Lung microvascular endothelial cell (primary cell): ENCODE results near the gene ANKRD44. TPM values are rescaled to one million over a fixed set of nuclear protein-coding genes. Genes with fewer than 3 reads are reported as not detected.
"Not testable (repeated sequence)": the region's sequence is repeated elsewhere in the genome, so short reads cannot be mapped to it uniquely, and the experiment has no call there.

Experiments used
- DNase-seq, 2 donors: peaks; one replicate each; pipeline versions ENCODE4 v3.0.0 to v3.0.0-alpha.2; 2010; ENCODE audit warnings: low read depth in 2 of 2
- total RNA-seq: library from RNA; depleted of rRNA; stranded (reverse); fragments of >200 nt; gene quantifications from 2 replicates; pipeline ENCODE4 v1.2.1, GENCODE V29; 2014

ANKRD44 gene
- total RNA-seq, 1 donor from 2014 or later: 1.6 TPM

DNA sequence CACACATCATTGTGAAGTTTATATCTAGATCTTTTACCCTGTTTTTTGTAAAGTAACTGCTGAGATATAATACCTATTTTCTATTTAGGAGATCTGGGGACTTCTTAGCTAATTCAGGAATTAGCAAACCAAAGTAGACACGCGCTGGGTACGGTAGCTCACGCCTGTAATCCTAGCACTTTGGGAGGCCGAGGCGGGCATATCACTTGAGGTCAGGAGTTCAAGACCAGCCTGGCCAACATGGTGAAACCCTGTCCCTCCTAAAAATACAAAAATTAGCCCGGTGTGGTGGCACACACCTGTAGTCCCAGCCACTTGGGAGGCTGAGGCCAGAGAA, 23.0 kb downstream of the ANKRD44 start:
- not testable (repeated sequence) for DNase-seq

GRCh38 chr2:197286805-197287595, 23.6 kb downstream of the ANKRD44 start:
- DNase-seq: peak in 1 of 2 donors; percentile 80

GRCh38 chr2:197285361-197285760, 25.2 kb downstream of the ANKRD44 start:
- DNase-seq: no peak

DNA sequence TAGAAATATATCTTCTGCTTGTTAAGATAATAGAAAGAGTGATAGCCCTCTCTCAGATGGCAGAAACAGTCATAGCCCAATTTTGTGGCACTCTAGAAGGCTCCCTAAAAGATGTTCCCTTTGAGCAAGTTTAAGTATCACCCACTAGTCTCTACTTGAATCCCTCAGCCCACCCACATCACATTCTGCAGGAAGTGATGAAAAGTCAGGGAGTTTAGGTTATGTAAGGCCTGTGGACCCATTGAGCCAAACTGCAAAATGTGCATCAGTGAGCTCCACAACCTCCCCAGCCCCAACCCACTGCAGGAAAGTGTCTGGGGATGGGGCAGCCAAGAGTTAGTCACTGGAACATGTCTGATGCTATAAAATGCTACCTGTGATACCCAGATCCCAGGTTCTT, 25.6 kb downstream of the ANKRD44 start:
- no peak for DNase-seq

DNA sequence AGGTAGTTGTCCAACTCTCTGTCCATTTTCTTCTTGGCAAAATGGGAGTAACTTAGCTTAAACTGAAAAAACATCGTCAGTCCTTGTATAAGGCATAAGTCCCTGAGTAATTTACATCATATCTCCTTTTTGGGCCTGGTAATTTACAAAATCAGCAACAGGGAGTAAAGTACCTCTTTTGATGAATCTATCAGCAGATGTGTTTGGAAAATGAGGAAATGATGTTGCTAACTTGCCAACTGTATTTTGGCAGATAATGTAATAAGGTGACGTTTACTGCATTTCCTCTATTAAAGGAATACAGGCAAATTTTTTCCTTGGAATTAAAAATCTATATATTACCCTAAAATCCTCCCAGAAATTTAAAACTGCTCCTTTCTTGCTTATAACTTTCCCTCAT, 29.2 kb downstream of the ANKRD44 start:
- DNase-seq: peak; percentile 21 to 51

- no peak for DNase-seq
Measured at GRCh38 chr2:197280015-197280702, 30.4 kb downstream of the ANKRD44 start.

DNA sequence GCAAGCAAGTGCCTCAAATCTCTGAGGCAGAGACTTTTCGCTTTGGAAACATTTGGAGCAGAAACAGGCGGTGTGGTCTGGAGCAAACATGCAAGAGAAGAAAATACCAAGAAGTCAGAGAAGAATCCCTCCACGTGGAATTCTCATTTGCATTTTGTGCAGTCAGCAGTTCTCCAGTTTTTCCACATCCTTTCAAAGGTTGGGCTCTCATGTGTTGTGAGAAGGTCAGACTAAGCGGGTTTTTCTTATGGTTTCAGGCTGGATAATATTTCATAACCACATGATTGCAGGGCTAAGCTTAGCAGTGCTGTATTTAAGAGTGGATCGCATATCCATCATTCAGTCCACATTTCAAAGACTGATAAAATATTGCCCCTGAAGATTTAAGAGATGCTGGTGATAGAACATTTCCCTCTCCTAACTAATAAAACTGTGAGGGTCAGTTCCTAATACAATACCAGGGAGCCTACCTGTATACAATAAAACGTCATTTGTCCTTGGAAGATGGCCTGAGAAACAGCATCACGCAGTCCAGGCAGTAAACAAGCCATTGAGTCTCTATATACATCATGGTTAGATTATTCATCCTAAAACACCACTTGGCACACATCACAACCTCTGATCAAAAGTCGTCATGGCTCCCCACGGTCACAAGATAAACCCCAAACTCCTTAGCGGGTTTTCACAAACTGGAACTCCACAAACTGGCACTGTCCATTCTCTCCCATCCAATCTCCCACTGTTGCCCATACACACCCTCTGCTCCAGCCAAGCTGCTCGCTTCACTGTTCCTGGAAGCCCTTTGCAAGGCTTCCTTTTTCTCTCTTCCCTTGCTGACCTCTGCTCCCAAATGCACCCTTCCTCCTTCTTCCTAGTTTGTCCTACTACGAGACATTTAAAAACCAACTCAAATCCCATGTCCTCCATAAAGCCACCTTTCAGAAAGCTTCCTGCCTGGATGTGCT, 31.5 kb downstream of the ANKRD44 start:
- DNase-seq: no peak

DNA sequence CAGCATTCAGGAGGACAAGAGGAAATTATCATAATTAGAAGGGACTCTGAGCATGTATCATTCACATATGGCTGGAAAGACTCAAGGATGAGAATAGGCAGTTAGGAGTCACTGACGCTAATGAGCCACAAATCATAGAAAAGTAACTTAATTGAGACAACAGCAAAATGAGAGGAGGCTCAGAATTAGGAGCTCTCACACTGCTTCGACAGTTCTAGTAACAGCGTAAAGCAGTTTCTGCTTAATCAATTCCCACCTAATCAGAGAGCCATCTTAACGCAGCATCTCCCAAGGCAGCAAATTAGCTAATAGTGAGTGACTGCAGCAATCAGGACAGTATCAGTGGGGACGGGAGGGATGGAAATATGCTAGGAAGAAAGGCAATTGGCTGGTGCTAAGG, 32.8 kb downstream of the ANKRD44 start:
- DNase-seq: no peak

- no peak for DNase-seq
Measured at GRCh38 chr2:197276156-197276555, 34.4 kb downstream of the ANKRD44 start.

DNA sequence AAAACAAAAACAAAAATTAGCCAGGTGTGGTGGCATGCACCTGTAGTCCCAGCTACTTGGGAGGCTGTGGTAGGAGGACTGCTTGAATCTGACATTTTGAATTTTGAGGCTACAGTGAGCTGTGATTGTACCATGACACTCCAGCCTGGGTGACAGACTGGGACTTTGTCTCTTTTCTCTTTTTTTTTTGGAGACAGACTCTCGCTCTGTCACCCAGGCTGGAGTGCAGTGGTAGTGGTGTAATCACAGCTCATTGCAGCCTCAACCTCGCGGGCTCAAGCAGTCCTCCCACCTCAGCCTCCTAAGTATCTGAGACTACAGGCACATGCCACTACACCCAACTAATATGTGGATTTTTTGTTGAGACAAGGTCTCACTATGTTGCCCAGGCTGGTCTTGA, 35.6 kb downstream of the ANKRD44 start:
- no peak for DNase-seq

- no peak for DNase-seq
Measured at GRCh38 chr2:197274349-197274748, 36.2 kb downstream of the ANKRD44 start.

DNA sequence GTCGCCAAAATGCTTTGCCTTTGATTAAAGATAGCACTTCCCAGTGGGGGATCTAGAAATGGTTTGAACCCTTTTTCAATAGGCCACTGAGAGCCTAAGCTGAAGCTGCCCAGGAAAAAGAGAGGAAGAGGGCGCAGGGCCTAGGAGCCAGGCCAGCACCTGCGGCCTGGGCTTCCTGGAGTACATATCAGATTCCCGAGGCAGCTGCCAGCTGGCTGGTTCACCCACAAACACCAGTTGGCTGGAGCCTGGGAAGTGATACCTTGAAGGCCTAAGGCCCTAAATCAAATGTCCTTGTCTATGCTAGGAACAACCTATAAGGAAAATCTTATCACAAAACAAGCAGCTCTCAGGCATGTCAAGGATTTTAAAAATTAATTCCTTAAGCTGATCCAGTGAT, 37.1 kb downstream of the ANKRD44 start:
- DNase-seq: peak; percentile 14 to 35

DNA sequence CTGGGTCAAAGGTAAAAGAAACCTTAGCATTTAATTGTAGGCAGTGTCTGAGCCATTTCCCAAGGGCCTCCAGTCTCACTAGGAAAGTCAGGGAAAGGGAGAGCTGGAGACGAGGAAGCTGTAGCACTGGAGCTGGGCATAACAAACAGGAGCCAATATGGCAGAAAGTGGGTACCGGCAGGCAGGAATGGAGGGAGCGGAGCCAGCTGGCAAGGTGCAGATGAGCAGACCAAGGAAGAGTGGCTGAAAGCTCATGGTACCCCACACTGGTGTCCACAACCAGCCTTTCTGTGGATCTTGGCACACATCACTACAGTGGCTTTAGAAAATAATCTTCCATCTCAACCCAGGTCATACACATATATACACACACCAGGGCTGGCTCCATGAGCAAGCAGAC, 40.0 kb downstream of the ANKRD44 start:
- no peak for DNase-seq

DNA sequence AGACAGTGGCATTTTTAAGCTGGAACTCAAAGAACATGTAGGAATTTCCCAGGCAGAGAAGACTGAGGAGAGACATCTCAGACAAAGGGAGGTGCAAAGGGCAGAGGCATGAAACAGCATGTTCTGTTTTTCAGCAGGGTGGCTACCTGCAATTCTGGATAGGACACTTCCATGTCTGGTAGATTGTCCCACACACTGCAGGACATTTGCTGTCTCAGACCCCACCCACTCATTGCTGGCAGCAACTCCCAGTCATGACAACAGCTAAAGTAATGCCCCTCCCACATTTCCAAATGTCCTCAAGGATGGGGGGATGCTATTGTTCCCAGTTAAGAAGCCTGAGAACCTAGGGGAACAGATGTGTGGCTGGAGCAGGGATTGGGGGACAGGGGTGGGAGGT, 40.8 kb downstream of the ANKRD44 start:
- no peak for DNase-seq

DNA sequence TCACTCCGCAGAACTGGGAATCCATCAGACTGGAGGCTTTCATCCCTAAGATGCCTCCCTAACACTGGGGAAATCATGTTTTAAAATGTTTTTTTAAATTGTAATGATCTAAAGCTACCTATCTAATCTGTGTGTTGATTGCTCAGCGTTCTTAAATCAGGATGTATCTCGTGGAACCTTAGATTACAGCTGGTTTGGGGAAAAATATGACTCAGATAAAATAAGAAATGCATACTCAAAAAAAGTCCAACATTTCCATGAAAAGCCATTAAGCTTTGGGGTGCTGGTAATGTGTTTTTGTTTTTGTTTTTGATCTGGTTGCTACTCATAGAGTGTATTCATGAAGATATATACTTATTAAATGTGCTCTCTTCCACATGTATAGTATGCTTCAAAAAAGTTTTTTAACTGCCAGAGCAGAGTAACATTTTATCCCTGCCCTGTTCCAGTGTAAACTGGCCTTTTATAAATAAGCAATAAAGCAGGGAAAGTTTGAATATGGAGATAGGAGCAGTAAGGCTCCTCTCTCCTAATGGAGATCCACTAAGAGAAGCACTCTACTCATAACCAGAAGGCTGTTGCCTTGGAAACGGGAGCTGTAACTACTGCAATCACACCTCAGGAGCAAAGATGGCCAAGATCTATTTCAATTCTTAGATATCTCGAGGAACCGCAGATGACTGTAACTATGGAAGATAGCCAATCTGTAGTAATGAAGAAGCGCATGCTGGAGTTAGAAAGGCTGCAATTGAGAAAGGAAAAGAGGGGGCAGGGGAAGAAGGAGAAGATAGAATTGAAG, 41.6 kb downstream of the ANKRD44 start:
- DNase-seq: no peak

GRCh38 chr2:197266477-197266876, 44.1 kb downstream of the ANKRD44 start:
- no peak for DNase-seq

DNA sequence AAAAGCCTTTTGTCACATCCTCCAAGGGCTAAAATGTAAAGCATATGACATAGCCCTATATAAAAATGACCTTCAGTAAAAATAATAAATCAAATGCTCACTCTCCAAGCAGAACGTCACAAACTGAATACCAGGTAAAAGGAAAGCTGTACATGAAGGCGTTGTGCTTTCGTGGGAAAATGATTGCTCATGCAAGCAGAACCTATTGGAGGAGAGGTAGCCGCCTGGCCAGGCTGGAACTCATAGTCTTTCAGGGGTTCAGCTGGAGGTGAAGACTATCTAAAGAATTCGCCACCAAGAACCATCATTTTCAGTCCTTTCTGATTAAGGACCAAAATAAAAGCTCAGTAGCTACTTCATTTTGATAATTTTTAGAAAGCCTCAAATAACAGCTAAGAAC, 44.7 kb downstream of the ANKRD44 start:
- DNase-seq: no peak

GRCh38 chr2:197265036-197265435, 45.5 kb downstream of the ANKRD44 start:
- no peak for DNase-seq

DNA sequence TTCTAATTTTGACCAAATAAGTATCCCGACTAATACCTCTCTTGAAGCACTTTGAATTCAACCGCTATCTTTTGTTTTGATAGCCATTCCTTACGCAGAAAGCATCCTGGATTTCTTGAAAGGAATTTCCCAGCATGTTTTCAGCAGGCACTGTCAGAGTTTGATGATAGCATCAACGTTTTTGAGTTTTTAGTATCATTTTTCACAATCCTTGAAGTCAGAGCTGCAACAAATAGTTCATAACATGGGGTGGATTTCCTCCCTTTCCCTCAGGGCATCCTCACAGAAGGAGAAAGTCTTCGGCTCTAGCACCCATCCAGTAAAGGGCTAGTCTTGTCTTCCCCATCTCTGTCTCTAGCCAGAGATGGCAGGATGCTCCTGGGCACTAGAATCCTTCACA, 46.2 kb downstream of the ANKRD44 start:
- no peak for DNase-seq

DNA sequence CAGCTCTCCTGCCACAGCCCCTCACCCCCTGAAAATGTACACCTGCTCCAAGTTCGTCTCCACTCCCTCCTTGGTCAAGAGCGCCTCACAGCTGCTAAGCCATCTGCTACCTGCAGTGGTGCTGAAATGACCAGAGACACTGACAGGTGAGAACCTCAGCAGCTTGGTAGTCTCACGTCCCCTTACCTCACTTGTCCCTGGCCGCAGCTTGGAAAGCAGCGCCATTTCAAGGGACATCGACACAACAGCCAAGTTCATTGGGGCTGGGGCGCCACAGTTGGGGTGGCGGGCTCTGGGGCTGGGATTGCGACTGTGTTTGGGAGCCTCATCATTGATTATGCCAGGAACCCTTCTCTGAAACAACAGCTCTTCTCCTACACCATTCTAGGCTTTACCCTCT, 47.5 kb downstream of the ANKRD44 start:
- no peak for DNase-seq

DNA sequence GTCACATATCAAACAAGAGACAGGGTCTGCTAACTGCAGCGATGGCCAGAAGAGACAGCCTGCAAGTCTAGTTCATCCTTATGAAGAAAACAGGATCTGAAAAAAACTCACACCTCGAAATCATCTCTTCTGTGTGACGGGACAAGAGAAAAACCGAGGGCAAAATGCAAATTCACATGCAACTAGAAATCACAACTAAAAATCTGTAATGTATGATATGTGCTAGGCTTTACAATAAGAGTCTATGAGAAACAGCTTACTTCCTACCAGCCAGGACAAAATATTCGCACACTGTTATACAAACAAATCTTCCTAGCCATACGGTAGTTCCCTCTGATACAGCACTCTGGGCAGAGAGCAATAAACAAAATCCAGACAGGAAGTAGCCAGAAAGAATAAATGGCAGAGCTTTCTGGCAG, 48.8 kb downstream of the ANKRD44 start:
- DNase-seq: peak; percentile 57 to 63
